Kidney epithelial cell (primary cell): Measurements from ENCODE around the gene ZNF208. TPM values are rescaled to one million over a fixed set of nuclear protein-coding genes. Genes with fewer than 3 reads are reported as not detected.

Experiments used
- DNase-seq: peaks from one replicate; pipeline ENCODE4 v3.0.0-alpha.2; 2010; ENCODE audit warnings: low read depth
- H3K27me3 ChIP-seq: 2 replicates; pipeline ENCODE4 v1.6.0; 2011; ENCODE audit warnings: low read length; ENCODE audit not compliant: control insufficient read depth, insufficient read depth
- H3K36me3 ChIP-seq: 2 replicates; pipeline ENCODE4 v1.5.1; 2011; ENCODE audit warnings: low read length; ENCODE audit not compliant: control insufficient read depth, insufficient read depth
- H3K4me3 ChIP-seq: 2 replicates; pipeline ENCODE4 v1.5.1; 2011; ENCODE audit warnings: low read depth, mild to moderate bottlenecking, control low read depth, low read length
- total RNA-seq: library from RNA; depleted of rRNA; stranded (reverse); fragments of >200 nt; gene quantifications from 2 replicates; pipeline ENCODE4 v1.2.3, GENCODE V29; 2015
- TF ChIP-seq, protein P1 (sequence below): IDR thresholded peaks from 2 replicates; pipeline ENCODE4 v1.5.1; 2011; ENCODE audit warnings: mild to moderate bottlenecking, moderate library complexity, low read length, control low read depth, inconsistent platforms; ENCODE audit not compliant: insufficient read depth, poor library complexity, severe bottlenecking

Gene ZNF208
- total RNA-seq, 1 donor from 2014 or later, result 0.08 TPM

DNA sequence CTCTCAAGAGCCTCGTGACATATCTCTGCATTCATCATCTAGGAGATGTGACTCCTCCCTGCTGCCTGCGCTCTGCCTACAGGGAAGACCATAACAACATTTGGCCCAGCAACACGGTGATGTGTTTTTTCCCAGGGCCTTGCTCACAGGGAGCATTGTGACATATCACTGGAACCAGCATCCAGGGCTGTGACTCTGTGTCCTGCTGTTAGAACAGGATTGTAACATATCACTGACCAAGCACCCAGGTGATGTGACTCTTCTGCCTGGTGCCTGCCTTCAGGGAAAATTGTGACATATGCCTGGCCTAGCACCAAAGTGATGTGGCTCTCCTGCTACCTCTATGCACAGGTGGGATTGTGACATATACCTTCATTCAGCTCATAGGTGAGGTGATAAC, 95.3 kb downstream of the ZNF208 start:
- no peaks in the 10 kb centered on the region for H3K36me3 ChIP-seq
- no peak for DNase-seq
- no peak overlapping the region for H3K4me3 ChIP-seq
- TF ChIP-seq, protein P1, sequence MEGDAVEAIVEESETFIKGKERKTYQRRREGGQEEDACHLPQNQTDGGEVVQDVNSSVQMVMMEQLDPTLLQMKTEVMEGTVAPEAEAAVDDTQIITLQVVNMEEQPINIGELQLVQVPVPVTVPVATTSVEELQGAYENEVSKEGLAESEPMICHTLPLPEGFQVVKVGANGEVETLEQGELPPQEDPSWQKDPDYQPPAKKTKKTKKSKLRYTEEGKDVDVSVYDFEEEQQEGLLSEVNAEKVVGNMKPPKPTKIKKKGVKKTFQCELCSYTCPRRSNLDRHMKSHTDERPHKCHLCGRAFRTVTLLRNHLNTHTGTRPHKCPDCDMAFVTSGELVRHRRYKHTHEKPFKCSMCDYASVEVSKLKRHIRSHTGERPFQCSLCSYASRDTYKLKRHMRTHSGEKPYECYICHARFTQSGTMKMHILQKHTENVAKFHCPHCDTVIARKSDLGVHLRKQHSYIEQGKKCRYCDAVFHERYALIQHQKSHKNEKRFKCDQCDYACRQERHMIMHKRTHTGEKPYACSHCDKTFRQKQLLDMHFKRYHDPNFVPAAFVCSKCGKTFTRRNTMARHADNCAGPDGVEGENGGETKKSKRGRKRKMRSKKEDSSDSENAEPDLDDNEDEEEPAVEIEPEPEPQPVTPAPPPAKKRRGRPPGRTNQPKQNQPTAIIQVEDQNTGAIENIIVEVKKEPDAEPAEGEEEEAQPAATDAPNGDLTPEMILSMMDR, result no peak
- no peaks in the 10 kb centered on the region for H3K27me3 ChIP-seq

DNA sequence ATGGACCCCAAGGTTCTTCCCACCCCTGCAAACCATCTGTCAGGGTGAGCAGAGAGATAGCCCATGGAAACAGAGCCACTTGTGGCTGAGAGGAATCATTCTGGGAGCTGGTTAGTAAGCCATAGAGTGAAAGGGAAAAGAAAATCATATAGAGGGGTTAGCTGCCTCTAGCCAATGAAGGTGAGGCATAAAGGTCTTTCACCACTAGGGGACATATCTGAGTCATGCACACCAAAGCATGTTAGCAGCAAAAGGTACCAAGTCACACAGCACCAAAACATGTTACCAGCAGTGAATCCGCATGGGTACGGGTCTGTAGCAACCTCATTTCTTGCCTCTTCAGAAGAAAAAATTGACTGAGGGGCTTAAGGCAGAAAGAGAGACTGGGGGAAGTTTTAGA, 98.1 kb downstream of the ZNF208 start:
- no peaks in the 10 kb centered on the region for H3K36me3 ChIP-seq
- DNase-seq, result no peak
- TF ChIP-seq, protein P1, result no peak
- no peak overlapping the region for H3K4me3 ChIP-seq
- H3K27me3 ChIP-seq, result no peaks in the 10 kb centered on the region

DNA sequence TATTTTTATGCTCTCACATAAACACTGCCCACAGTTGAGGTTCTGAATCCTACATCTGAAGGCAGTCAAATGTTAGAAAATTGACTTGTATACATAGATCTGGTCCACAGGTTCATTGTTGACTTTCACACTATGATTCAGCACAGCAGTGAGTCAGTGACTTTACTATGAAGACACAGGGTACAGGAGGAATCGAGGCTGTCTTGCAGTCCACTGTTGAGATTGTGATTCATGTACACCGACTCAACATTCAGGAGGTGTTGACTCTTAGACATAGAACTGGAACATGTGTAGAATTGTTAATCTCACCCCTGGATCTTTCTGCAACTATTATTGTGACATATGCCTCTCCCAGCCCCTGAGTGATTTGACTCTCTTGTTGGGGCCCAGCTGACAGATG, 100.4 kb downstream of the ZNF208 start:
- Histone ChIP-seq H3K36me3 (no peaks in the 10 kb centered on the region), H3K27me3 (no peaks in the 10 kb centered on the region), H3K4me3 (no peak overlapping the region)
- TF ChIP-seq, protein P1, result no peak
- no peak for DNase-seq

DNA sequence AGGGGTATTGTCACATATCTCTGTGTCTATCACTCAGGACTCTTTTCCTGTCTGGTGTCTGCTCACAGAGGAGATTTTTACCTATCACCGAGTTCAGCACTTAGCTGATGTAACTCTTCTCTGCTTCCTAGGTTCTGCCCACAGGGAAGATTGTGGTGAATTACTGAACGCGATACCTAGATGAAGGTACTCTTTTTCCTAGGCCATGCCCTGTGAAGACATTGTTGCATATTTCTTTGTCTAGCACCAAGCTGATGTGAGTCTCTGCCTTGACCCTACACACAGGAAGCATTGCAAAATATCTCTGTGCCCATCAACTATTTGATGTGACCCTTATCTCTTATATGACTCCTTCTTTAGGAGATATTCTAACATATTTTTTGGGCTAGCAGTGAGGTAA, 102.7 kb downstream of the ZNF208 start:
- Histone ChIP-seq H3K36me3 (no peaks in the 10 kb centered on the region), H3K4me3 (no peak overlapping the region), H3K27me3 (no peaks in the 10 kb centered on the region)
- TF ChIP-seq, protein P1, result no peak
- DNase-seq, result no peak

DNA sequence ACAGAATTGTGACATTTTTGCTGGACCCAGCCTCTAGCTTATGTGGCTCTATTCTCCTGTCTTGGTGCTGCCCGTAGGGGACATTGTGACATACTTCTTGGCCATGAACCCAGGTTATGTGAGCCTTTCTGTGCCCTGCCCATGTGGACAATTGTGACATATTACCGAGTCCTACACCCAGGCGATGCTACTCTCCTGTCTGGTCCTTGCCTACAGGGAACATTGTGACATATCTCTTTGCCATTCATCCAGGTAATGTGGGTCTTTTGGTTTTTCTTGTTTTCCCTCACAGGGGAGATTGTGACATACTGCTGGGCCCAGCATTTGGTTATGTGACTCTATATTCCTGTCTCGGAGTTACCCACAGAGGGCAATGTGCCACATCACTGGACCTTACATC, 103.2 kb downstream of the ZNF208 start:
- no peaks in the 10 kb centered on the region for H3K36me3 ChIP-seq
- no peak overlapping the region for H3K4me3 ChIP-seq
- no peaks in the 10 kb centered on the region for H3K27me3 ChIP-seq
- DNase-seq, result no peak
- TF ChIP-seq, protein P1, result no peak

DNA sequence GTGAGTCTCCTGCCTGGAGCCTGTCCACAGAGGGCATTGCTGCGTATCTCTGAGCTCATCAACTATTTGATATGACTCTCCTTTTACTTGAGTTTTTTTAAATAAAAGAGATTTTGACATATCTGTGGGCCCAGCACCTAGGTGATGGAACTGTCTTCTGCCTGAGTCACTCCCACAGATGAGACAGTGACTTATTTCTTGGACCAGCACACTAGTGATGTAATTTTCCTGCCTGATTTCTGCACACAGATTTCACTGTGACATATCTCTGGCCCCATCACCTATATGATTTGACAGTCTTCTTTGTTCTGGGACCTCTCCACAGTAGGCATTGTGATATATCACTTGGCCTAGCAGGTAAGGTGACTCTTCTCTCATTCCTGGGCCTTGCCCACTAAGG, 108.2 kb downstream of the ZNF208 start:
- TF ChIP-seq, protein P1, result no peak
- Histone ChIP-seq H3K27me3 (no peaks in the 10 kb centered on the region), H3K4me3 (no peak overlapping the region), H3K36me3 (no peaks in the 10 kb centered on the region)
- DNase-seq, result no peak
